Measurements from ENCODE around the gene ITPR3. TPM values are rescaled to one million over a fixed set of nuclear protein-coding genes. Genes with fewer than 3 reads are reported as not detected.

ITPR3 gene
- total RNA-seq, 4 donors from 2014 or later: 139 to 250 (median 182) TPM

GRCh38 chr6:33675968-33676367, 54.8 kb downstream of the ITPR3 start:
- no peaks in the 10 kb centered on the region for H3K4me1 ChIP-seq
- H3K27ac ChIP-seq: no peak overlapping the region
- peaks cover 0 to 95% (median 0%) of the 10 kb centered on the region in 3 donors for H3K36me3 ChIP-seq
- no peaks in the 10 kb centered on the region for H3K9me3 ChIP-seq
- no peak for DNase-seq
- no peaks in the 10 kb centered on the region for H3K27me3 ChIP-seq
- no peak for TF ChIP-seq CTCF (IDR thresholded peaks at IDR 0.05)
- TF ChIP-seq POLR2A (IDR thresholded peaks at IDR 0.05): no peak
- H3K4me3 ChIP-seq: no peak overlapping the region

GRCh38 chr6:33676416-33677142, 55.5 kb downstream of the ITPR3 start:
- H3K9me3 ChIP-seq: no peaks in the 10 kb centered on the region
- H3K27me3 ChIP-seq: no peaks in the 10 kb centered on the region
- no peak overlapping the region for H3K4me3 ChIP-seq
- no peak overlapping the region for H3K27ac ChIP-seq
- peaks cover 0 to 95% (median 0%) of the 10 kb centered on the region in 3 donors for H3K36me3 ChIP-seq
- no peaks in the 10 kb centered on the region for H3K4me1 ChIP-seq
- no peak for TF ChIP-seq POLR2A (IDR thresholded peaks at IDR 0.05)
- no peak for TF ChIP-seq CTCF (IDR thresholded peaks at IDR 0.05)
- no peak for DNase-seq

DNA sequence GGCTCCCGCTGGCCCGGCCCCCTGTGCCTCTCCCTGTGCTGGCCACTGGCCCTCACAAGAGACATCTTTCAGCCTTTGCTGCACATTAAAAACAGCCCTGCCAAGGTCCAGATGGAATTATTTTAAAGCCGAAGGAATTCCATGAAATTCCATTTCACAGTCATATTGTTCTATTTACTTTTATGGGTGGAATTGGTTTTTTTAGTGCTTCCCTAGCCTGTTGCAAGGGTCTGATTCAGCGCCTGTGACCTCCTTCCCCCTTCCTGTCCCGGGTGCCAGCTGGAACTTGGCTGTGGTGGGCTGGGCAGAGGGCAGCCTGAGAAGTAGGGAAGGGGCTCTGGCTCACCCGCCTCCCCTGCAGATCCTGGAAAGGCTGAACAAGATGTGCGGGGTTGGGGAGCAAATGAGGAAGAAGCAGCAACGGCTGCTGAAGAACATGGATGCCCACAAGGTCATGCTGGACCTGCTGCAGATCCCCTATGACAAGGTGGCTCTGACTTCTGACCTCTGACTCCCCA, 56.1 kb downstream of the ITPR3 start:
- peaks cover 0 to 95% (median 0%) of the 10 kb centered on the region in 3 donors for H3K36me3 ChIP-seq
- no peaks in the 10 kb centered on the region for H3K27me3 ChIP-seq
- no peak overlapping the region for H3K4me3 ChIP-seq
- H3K27ac ChIP-seq: no peak overlapping the region
- no peak for DNase-seq
- TF ChIP-seq CTCF (IDR thresholded peaks at IDR 0.05): no peak
- TF ChIP-seq POLR2A (IDR thresholded peaks at IDR 0.05): no peak
- H3K4me1 ChIP-seq: no peaks in the 10 kb centered on the region
- H3K9me3 ChIP-seq: no peaks in the 10 kb centered on the region

DNA sequence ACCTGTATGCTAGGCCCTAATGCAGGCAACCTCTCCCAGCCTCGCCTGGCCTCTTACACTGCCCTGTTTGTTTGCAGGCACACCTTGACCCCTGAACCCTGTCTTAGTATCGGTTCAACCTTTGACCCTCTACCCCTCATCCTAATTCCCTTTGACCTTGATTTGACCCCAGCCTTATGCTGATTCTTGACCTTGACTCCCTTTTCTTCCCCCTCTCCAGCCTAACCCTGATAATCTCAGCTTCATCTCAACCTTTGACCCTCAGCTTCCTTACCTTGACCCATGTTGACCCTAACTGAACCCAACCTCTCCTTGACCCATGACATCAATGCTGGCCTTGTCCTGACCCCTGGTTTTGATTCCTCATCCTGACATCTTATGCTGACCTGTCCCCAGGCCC, 56.6 kb downstream of the ITPR3 start:
- Histone ChIP-seq H3K27ac (no peak overlapping the region), H3K4me1 (no peaks in the 10 kb centered on the region), H3K36me3 (peaks cover 0 to 95% (median 0%) of the 10 kb centered on the region in 3 donors), H3K27me3 (no peaks in the 10 kb centered on the region), H3K9me3 (no peaks in the 10 kb centered on the region), H3K4me3 (no peak overlapping the region)
- no peak for DNase-seq
- TF ChIP-seq CTCF (IDR thresholded peaks at IDR 0.05): no peak
- TF ChIP-seq POLR2A (IDR thresholded peaks at IDR 0.05): no peak

GRCh38 chr6:33678233-33678931, 57.3 kb downstream of the ITPR3 start:
- no peak for DNase-seq
- TF ChIP-seq POLR2A (IDR thresholded peaks at IDR 0.05) (no peak), CTCF (IDR thresholded peaks at IDR 0.05) (no peak)
- no peaks in the 10 kb centered on the region for H3K4me1 ChIP-seq
- peaks cover 0 to 98% (median 0%) of the 10 kb centered on the region in 3 donors for H3K36me3 ChIP-seq
- no peak overlapping the region for H3K4me3 ChIP-seq
- H3K27ac ChIP-seq: no peak overlapping the region
- H3K9me3 ChIP-seq: no peaks in the 10 kb centered on the region
- no peaks in the 10 kb centered on the region for H3K27me3 ChIP-seq

Data from Peyer's patch (tissue), 4 donors.